ENCODE measurements around the gene TUBA3D.
"Not testable (repeated sequence)": the region's sequence is repeated elsewhere in the genome, so short reads cannot be mapped to it uniquely, and the experiment has no call there.

Gene TUBA3D

DNA sequence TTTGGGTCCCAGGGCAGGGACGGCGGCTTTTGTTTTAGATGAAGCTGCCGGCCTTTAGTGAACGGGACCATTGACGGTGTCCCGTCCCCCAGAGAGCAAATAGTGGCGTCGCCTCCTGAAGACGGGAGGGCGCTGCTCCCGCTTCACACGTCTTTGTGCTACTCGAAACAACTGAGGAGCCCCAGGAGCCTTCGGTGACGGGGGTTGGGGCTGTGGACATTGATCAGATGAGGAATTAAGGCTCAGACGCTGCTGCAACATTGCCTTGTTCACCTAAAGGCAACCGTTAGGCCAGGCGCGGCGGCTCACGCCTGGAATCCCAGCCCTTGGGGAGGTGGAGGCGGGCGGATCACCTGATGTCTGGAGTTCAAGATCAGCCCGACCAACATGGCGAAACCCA is 444 bp downstream of the TUBA3D start:
- DNase-seq (ENCODE audit: low spot score in 2 of 2); H3K36me3 Mint-ChIP-seq; H3K27me3 Mint-ChIP-seq; H3K4me1 Mint-ChIP-seq; H3K9me3 Mint-ChIP-seq; H3K27ac Mint-ChIP-seq; H3K4me3 Mint-ChIP-seq; ATAC-seq (ENCODE audit: low read depth): not testable (repeated sequence)

- H3K9me3 Mint-ChIP-seq; ATAC-seq (ENCODE audit: low read depth); H3K4me3 Mint-ChIP-seq; H3K27ac Mint-ChIP-seq; H3K36me3 Mint-ChIP-seq; DNase-seq (ENCODE audit: low spot score in 2 of 2); H3K27me3 Mint-ChIP-seq; H3K4me1 Mint-ChIP-seq: not testable (repeated sequence)
These were observed 1.3 kb downstream of the TUBA3D start for GRCh38 chr2:131477227-131477626.

- H3K27me3 Mint-ChIP-seq; H3K9me3 Mint-ChIP-seq; H3K27ac Mint-ChIP-seq; H3K4me1 Mint-ChIP-seq; H3K4me3 Mint-ChIP-seq; DNase-seq (ENCODE audit: low spot score in 2 of 2); ATAC-seq (ENCODE audit: low read depth); H3K36me3 Mint-ChIP-seq: not testable (repeated sequence)
These were observed 2.3 kb downstream of the TUBA3D start for GRCh38 chr2:131478074-131478849.

GRCh38 chr2:131478850-131479461 is 3.0 kb downstream of the TUBA3D start:
- not testable (repeated sequence) for ATAC-seq (ENCODE audit: low read depth); H3K9me3 Mint-ChIP-seq; H3K36me3 Mint-ChIP-seq; H3K4me3 Mint-ChIP-seq; DNase-seq (ENCODE audit: low spot score in 2 of 2); H3K27ac Mint-ChIP-seq; H3K4me1 Mint-ChIP-seq; H3K27me3 Mint-ChIP-seq

DNA sequence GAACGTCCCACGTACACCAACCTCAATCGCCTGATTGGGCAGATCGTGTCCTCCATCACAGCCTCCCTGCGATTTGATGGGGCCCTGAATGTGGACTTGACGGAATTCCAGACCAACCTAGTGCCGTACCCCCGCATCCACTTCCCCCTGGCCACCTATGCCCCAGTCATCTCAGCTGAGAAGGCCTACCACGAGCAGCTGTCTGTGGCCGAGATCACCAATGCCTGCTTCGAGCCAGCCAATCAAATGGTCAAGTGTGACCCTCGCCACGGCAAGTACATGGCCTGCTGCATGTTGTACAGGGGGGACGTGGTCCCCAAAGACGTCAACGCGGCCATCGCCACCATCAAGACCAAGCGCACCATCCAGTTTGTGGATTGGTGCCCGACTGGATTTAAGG is 4.4 kb downstream of the TUBA3D start:
- not testable (repeated sequence) for ATAC-seq (ENCODE audit: low read depth); H3K27ac Mint-ChIP-seq; H3K4me3 Mint-ChIP-seq

GRCh38 chr2:131482506-131483155 is 6.7 kb downstream of the TUBA3D start:
- not testable (repeated sequence) for H3K4me1 Mint-ChIP-seq; H3K27ac Mint-ChIP-seq; DNase-seq (ENCODE audit: low spot score in 2 of 2); H3K9me3 Mint-ChIP-seq; ATAC-seq (ENCODE audit: low read depth); H3K36me3 Mint-ChIP-seq; H3K4me3 Mint-ChIP-seq; H3K27me3 Mint-ChIP-seq

More for the DNA sequence above, 4.4 kb downstream of the TUBA3D start:
- DNase-seq (ENCODE audit: low spot score in 2 of 2); H3K9me3 Mint-ChIP-seq; H3K27me3 Mint-ChIP-seq; H3K36me3 Mint-ChIP-seq; H3K4me1 Mint-ChIP-seq: not testable (repeated sequence)

GRCh38 chr2:131483981-131484820 is 8.3 kb downstream of the TUBA3D start:
- not testable (repeated sequence) for H3K9me3 Mint-ChIP-seq; DNase-seq (ENCODE audit: low spot score in 2 of 2); H3K36me3 Mint-ChIP-seq; H3K4me1 Mint-ChIP-seq; ATAC-seq (ENCODE audit: low read depth); H3K4me3 Mint-ChIP-seq; H3K27me3 Mint-ChIP-seq; H3K27ac Mint-ChIP-seq

DNA sequence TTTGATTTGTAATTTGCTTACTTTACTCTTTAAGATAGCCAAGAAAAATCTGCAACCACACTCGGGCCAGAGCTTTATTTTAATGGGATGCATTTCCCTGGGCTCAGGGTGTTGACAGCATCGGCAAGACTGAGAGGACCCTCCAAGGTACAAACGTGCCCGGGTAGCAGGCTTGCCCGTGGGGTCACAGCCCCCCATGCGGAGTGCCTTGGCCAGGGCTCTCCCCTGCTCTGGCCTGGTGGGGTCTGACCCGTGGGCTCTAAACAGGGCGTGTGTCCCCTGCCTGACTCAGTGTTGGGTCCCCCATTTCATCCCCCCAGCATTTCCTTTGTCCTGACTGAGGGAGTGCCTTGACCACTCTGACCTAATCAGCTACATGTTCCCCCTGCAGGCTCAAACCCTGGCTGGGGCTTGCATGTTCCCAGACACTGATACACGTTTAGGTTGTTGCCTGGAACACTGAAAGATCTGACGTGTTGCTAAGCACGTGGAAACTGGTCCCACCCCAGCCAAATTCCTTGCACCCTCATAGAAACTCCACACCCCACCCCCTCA is 9.1 kb downstream of the TUBA3D start:
- H3K4me1 Mint-ChIP-seq; H3K9me3 Mint-ChIP-seq; ATAC-seq (ENCODE audit: low read depth); DNase-seq (ENCODE audit: low spot score in 2 of 2); H3K27me3 Mint-ChIP-seq; H3K4me3 Mint-ChIP-seq; H3K27ac Mint-ChIP-seq; H3K36me3 Mint-ChIP-seq: not testable (repeated sequence)

DNA sequence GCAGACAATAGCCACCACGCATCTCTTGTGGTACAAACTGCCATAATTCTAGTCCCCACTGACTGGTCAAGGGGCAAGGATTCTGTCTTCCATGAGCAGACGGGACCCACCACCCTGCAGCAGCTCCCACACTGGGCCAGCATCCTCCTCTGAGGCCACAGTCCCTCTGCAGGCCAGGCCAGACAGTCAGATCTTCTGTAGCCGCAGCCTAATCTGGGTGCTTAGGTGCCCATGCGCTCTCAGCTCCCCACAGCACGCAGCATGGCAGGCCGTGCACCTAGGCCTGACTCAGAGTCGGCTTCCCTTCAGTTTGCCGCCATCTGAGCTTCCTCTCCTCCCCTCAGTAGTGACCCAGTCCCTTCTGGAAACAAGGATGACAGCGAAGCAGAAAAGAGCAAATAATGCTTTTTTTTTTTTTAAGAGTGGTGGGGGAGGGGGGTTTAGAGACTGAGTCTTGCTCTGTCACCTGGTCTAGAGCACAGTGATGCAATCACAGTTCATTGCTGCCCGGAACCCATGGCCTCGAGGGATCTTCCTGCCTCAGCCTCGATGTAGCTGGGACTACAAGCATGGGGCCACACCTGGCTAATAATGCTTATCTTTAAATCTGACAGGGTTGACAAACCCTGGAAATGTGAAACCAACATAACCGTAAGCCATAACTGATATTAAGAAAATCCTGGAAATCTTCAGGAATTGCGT is 10.4 kb downstream of the TUBA3D start:
- not testable (repeated sequence) for H3K27ac Mint-ChIP-seq; H3K4me3 Mint-ChIP-seq; H3K27me3 Mint-ChIP-seq; H3K36me3 Mint-ChIP-seq; H3K9me3 Mint-ChIP-seq; DNase-seq (ENCODE audit: low spot score in 2 of 2); ATAC-seq (ENCODE audit: low read depth)
- peaks cover 13% of the 10 kb centered on the region for H3K4me1 Mint-ChIP-seq

DNA sequence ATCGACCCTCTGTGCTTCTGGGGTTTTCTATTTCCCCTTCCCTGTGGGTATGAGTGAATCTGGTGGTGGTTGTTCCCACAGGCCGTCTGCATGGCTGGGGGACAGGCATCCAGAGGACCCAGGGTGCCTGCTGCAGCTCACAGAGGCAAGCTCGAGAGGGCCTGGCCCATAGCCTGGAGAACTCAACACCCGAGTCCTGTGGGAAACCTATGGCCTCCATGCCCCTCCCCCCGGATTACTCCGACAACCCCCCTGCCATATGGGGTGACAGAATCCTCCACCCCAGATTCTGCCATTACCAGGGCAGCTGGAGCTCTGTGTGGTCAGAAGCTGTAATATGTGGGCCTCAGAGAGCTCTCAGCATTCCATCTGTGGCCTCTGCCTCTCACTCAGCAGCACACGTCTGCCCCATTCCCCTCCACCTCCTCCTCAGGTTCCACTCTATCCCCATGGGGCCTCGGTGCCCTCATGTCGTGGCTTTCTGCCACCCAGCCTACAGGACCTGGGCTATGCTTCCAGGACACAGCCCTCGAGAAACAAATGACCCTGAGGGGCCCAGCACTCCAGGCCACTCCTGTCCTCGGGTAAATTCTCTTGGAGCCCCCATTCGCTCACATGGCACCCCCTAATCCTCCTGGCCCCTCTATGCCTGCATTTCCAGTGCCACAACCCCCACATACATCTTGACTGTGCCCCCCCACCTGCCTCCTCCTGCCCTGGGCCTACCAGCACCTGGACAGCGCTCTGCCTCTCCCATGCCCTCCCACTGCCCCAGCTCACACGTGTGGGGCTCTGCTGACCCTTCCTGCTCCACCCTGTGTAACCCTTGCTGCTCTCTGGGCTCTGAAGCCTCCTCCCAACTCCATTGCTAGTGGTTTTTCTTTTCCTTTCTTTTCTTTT is 12.6 kb downstream of the TUBA3D start:
- H3K4me3 Mint-ChIP-seq: no peak overlapping the region
- no peaks in the 10 kb centered on the region for H3K27me3 Mint-ChIP-seq
- no peak overlapping the region for H3K27ac Mint-ChIP-seq
- H3K9me3 Mint-ChIP-seq: no peaks in the 10 kb centered on the region
- ATAC-seq (ENCODE audit: low read depth): no peak
- no peak for DNase-seq (ENCODE audit: low spot score in 2 of 2)
- peaks cover 16% of the 10 kb centered on the region for H3K4me1 Mint-ChIP-seq
- H3K36me3 Mint-ChIP-seq: no peaks in the 10 kb centered on the region

- peaks cover 22% of the 10 kb centered on the region for H3K4me1 Mint-ChIP-seq
- not testable (repeated sequence) for H3K36me3 Mint-ChIP-seq
These were observed 14.9 kb downstream of the TUBA3D start for GRCh38 chr2:131490616-131491468.

GRCh38 chr2:131491469-131491836 is 15.5 kb downstream of the TUBA3D start:
- H3K9me3 Mint-ChIP-seq; H3K27me3 Mint-ChIP-seq; H3K36me3 Mint-ChIP-seq; DNase-seq (ENCODE audit: low spot score in 2 of 2); ATAC-seq (ENCODE audit: low read depth): not testable (repeated sequence)
- peaks cover 22% of the 10 kb centered on the region for H3K4me1 Mint-ChIP-seq
- peak overlapping the region; percentile 47 for H3K27ac Mint-ChIP-seq
- peak overlapping the region; percentile 87 for H3K4me3 Mint-ChIP-seq

More at GRCh38 chr2:131490616-131491468, 14.9 kb downstream of the TUBA3D start:
- H3K27me3 Mint-ChIP-seq; ATAC-seq (ENCODE audit: low read depth); H3K9me3 Mint-ChIP-seq; DNase-seq (ENCODE audit: low spot score in 2 of 2): not testable (repeated sequence)
- Mint-ChIP-seq H3K4me3 (peak overlapping the region; percentile 87), H3K27ac (peak overlapping the region; percentile 47)

Measured in memory B cell (primary cell).